H9 (cell line): ENCODE data around the gene ATP8A2. TPM values are rescaled to one million over a fixed set of nuclear protein-coding genes. Genes with fewer than 3 reads are reported as not detected.

Source experiments
- DNase-seq: peaks from one replicate; pipeline ENCODE4 v3.0.0-alpha.2; 2017
- H2AFZ ChIP-seq: one replicate; pipeline ENCODE4 v1.6.1; 2013; ENCODE audit warnings: mild to moderate bottlenecking, low read length, control low read depth, moderate library complexity
- H2AK5ac ChIP-seq: 2 replicates; pipeline ENCODE4 v1.6.1; 2013; ENCODE audit warnings: low read length, control low read depth, mixed read lengths; ENCODE audit not compliant: insufficient read length
- H2BK120ac ChIP-seq: one replicate; pipeline ENCODE4 v1.6.1; 2013; ENCODE audit warnings: low read depth, mild to moderate bottlenecking, low read length, control low read depth, inconsistent platforms; ENCODE audit not compliant: poor library complexity, severe bottlenecking
- H2BK12ac ChIP-seq: 2 replicates; pipeline ENCODE4 v1.6.1; 2013; ENCODE audit warnings: low read length, control low read depth, mixed read lengths, low read depth; ENCODE audit not compliant: insufficient read length
- H2BK15ac ChIP-seq: 2 replicates; pipeline ENCODE4 v1.6.1; 2013; ENCODE audit warnings: low read depth, low read length, control low read depth
- H2BK20ac ChIP-seq: one replicate; pipeline ENCODE4 v1.6.1; 2013; ENCODE audit warnings: low read depth, mild to moderate bottlenecking, low read length, control low read depth, inconsistent platforms; ENCODE audit not compliant: poor library complexity, severe bottlenecking
- H2BK5ac ChIP-seq: 2 replicates; pipeline ENCODE4 v1.6.1; 2013; ENCODE audit warnings: low read length, control low read depth, mixed read lengths; ENCODE audit not compliant: insufficient read length
- H3K14ac ChIP-seq: 2 replicates; pipeline ENCODE4 v1.6.1; 2013; ENCODE audit warnings: low read length, control low read depth; ENCODE audit not compliant: insufficient read depth
- H3K18ac ChIP-seq: 2 replicates; pipeline ENCODE4 v1.6.1; 2013; ENCODE audit warnings: low read depth, mild to moderate bottlenecking, mixed read lengths, low read length, control low read depth; ENCODE audit not compliant: insufficient read length
- H3K23ac ChIP-seq: 2 replicates; pipeline ENCODE4 v1.6.1; 2013; ENCODE audit warnings: low read length, control low read depth, mixed read lengths, low read depth; ENCODE audit not compliant: insufficient read length
- H3K23me2 ChIP-seq: 2 replicates; pipeline ENCODE4 v1.6.1; 2013; ENCODE audit warnings: low read depth, mild to moderate bottlenecking, mixed read lengths, low read length, control low read depth; ENCODE audit not compliant: insufficient read length, poor library complexity, severe bottlenecking
- H3K27ac ChIP-seq: 2 replicates; pipeline ENCODE4 v1.5.1; 2013; ENCODE audit warnings: low read length, control low read depth, mixed read lengths, low read depth; ENCODE audit not compliant: insufficient read length
- H3K27me3 ChIP-seq: 2 replicates; pipeline ENCODE4 v1.6.1; 2013; ENCODE audit warnings: low read length, control low read depth, inconsistent platforms; ENCODE audit not compliant: insufficient read depth
- H3K4ac ChIP-seq: 2 replicates; pipeline ENCODE4 v1.6.1; 2013; ENCODE audit warnings: low read depth, mild to moderate bottlenecking, control low read depth, inconsistent platforms, low read length, moderate library complexity
- H3K4me1 ChIP-seq: 2 replicates; pipeline ENCODE4 v1.6.1; 2013; ENCODE audit warnings: low read length, control low read depth, inconsistent platforms; ENCODE audit not compliant: insufficient read depth
- H3K4me2 ChIP-seq: 2 replicates; pipeline ENCODE4 v1.6.1; 2013; ENCODE audit warnings: low read length, control low read depth, mixed read lengths; ENCODE audit not compliant: insufficient read length, insufficient read depth
- H3K56ac ChIP-seq: 2 replicates; pipeline ENCODE4 v1.6.1; 2013; ENCODE audit warnings: low read depth, mild to moderate bottlenecking, mixed read lengths, low read length, control low read depth; ENCODE audit not compliant: insufficient read length
- H3K79me1 ChIP-seq: 2 replicates; pipeline ENCODE4 v1.6.1; 2013; ENCODE audit warnings: low read depth, mild to moderate bottlenecking, moderate library complexity, low read length, control low read depth, inconsistent platforms; ENCODE audit not compliant: insufficient read depth, poor library complexity, severe bottlenecking
- H3K79me2 ChIP-seq: 2 replicates; pipeline ENCODE4 v1.6.1; 2013; ENCODE audit warnings: low read length, control low read depth, inconsistent platforms; ENCODE audit not compliant: insufficient read depth
- H3K9ac ChIP-seq: 2 replicates; pipeline ENCODE4 v1.6.1; 2013; ENCODE audit warnings: low read length, control low read depth, mixed read lengths; ENCODE audit not compliant: insufficient read length; ENCODE audit errors: extremely low read depth
- H3K9me3 ChIP-seq: one replicate; pipeline ENCODE4 v1.6.1; 2013; ENCODE audit warnings: low read depth, low read length, inconsistent platforms; ENCODE audit not compliant: control insufficient read depth
- H3T11ph ChIP-seq: one replicate; pipeline ENCODE4 v1.6.1; 2013; ENCODE audit warnings: mild to moderate bottlenecking, low read length, control low read depth, inconsistent platforms
- H4K20me1 ChIP-seq: one replicate; pipeline ENCODE4 v1.6.1; 2013; ENCODE audit not compliant: control insufficient read depth, insufficient read length, insufficient read depth
- H4K5ac ChIP-seq: 2 replicates; pipeline ENCODE4 v1.6.1; 2013; ENCODE audit warnings: low read depth, mild to moderate bottlenecking, mixed read lengths, low read length, control low read depth; ENCODE audit not compliant: insufficient read length
- H4K8ac ChIP-seq: replicated peaks from 2 replicates; pipeline ENCODE4 v1.6.1; 2013; ENCODE audit warnings: low read length, control low read depth, mixed read lengths, low read depth; ENCODE audit not compliant: insufficient read length
- H4K91ac ChIP-seq: 2 replicates; pipeline ENCODE4 v1.6.1; 2013; ENCODE audit warnings: low read depth, mild to moderate bottlenecking, moderate library complexity, mixed read lengths, low read length, control low read depth; ENCODE audit not compliant: insufficient read length
- H3K27ac Mint-ChIP-seq, 3 experiments: 2 replicates in 2 of 3; 3 replicates in 1 of 3; pipeline ENCODE4 v1.8.0; 2020 to 2021; ENCODE audit warnings: mixed read lengths in 3 of 3, mild to moderate bottlenecking in 1 of 3, moderate library complexity in 1 of 3
- H3K27me3 Mint-ChIP-seq: 2 replicates; pipeline ENCODE4 v1.8.0; 2021; ENCODE audit warnings: low read depth, mild to moderate bottlenecking, moderate library complexity, mixed read lengths
- H3K36me3 Mint-ChIP-seq, 3 experiments: 2 replicates in 2 of 3; 3 replicates in 1 of 3; pipeline ENCODE4 v1.8.0; 2020 to 2021; ENCODE audit warnings: low read depth in 3 of 3, mixed read lengths in 3 of 3; ENCODE audit not compliant: insufficient read depth in 1 of 3
- H3K4me1 Mint-ChIP-seq, 2 experiments: 2 replicates each; pipeline ENCODE4 v1.8.0; 2020; ENCODE audit warnings: mixed read lengths in 2 of 2
- H3K4me3 Mint-ChIP-seq, 2 experiments: 2 replicates in 1 of 2; 3 replicates in 1 of 2; pipeline ENCODE4 v1.8.0; 2020 to 2021; ENCODE audit warnings: mild to moderate bottlenecking in 2 of 2, mixed read lengths in 2 of 2, moderate library complexity in 1 of 2
- H3K9me3 Mint-ChIP-seq, 2 experiments: 2 replicates in 1 of 2; 3 replicates in 1 of 2; pipeline ENCODE4 v1.8.0; 2020; ENCODE audit warnings: mild to moderate bottlenecking in 2 of 2, mixed read lengths in 2 of 2, moderate library complexity in 1 of 2
- WGBS: extraction: QIAGEN DNeasy Blood & Tissue Kit; methylation state at CpG from one replicate; pipeline ENCODE4 v1.1.7; 2013; ENCODE audit warnings: missing lambda C conversion rate, low lambda C conversion rate, mixed read lengths; ENCODE audit not compliant: insufficient read length; ENCODE audit errors: extremely low coverage; 5-methylcytosine and 5-hydroxymethylcytosine counted together
- total RNA-seq: library from RNA; stranded (reverse); gene quantifications from 2 replicates; pipeline ENCODE4 v1.2.1, GENCODE V29; 2021
- TF ChIP-seq, protein P1 (sequence below): fragments of 200-600 bp; sonication (generic); conservative IDR thresholded peaks from 3 replicates; pipeline ENCODE4 v1.8.0; 2021; ENCODE audit warnings: antibody characterized with exemption, mild to moderate bottlenecking

Gene ATP8A2
- total RNA-seq, 1 experiment from 2014 or later, result 18.2 TPM

DNA sequence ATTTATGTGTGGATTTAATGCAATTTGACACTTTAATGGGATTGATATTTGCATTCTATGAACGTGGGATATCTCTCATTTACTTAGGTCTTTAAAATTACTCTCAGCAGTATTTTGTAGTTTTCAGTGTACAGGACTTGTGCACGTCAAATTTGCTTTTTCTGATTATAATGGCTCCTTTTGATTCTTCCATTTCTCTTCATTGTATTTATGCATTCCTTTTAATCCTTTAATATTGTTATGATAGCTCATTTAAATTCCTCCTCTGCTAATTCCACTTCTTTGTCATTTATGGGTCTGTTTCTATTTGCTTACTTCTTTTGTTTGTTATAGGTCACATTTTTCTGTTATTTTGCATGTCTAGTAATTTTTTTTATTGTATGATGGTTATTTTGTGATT is 226.6 kb downstream of the ATP8A2 start:
- H4K8ac ChIP-seq, result no peak overlapping the region
- no peak overlapping the region for H3K56ac ChIP-seq
- no peak overlapping the region for H2AFZ ChIP-seq
- H3K4me3 Mint-ChIP-seq, result no peak overlapping the region
- H3K18ac ChIP-seq, result no peak overlapping the region
- peaks cover 2% of the 10 kb centered on the region; the same call in 1 of the 2 replicates for H3K4me1 ChIP-seq
- no peaks in the 10 kb centered on the region for H3K79me1 ChIP-seq
- no peak overlapping the region for H2BK5ac ChIP-seq
- no peak overlapping the region for H3K27ac Mint-ChIP-seq
- no peak overlapping the region for H2BK20ac ChIP-seq
- no peak for DNase-seq
- no peak overlapping the region for H2AK5ac ChIP-seq
- H3K23ac ChIP-seq, result no peak overlapping the region
- H3K23me2 ChIP-seq, result no peaks in the 10 kb centered on the region
- peaks cover 20% of the 10 kb centered on the region in 2 experiments for H3K4me1 Mint-ChIP-seq
- no peak overlapping the region for H2BK12ac ChIP-seq
- H3K4ac ChIP-seq, result no peak overlapping the region
- H3T11ph ChIP-seq, result no peak overlapping the region
- no peak overlapping the region for H3K4me2 ChIP-seq
- no peaks in the 10 kb centered on the region for H3K9me3 ChIP-seq
- no peak overlapping the region for H2BK15ac ChIP-seq
- H3K9me3 Mint-ChIP-seq, result no peaks in the 10 kb centered on the region; a peak in 1 of 5 replicates
- H3K14ac ChIP-seq, result no peak overlapping the region
- H2BK120ac ChIP-seq, result no peak overlapping the region
- no peaks in the 10 kb centered on the region for H4K20me1 ChIP-seq
- WGBS, result no CpG with 5 or more reads among the region's 2 CpGs
- H3K27me3 ChIP-seq, result no peaks in the 10 kb centered on the region
- H4K91ac ChIP-seq, result no peak overlapping the region
- H3K27me3 Mint-ChIP-seq, result no peaks in the 10 kb centered on the region
- no peaks in the 10 kb centered on the region for H3K79me2 ChIP-seq
- no peak overlapping the region for H3K27ac ChIP-seq
- peaks cover 0 to 4% (median 0%) of the 10 kb centered on the region in 3 experiments; a peak in 1 of 7 replicates for H3K36me3 Mint-ChIP-seq
- TF ChIP-seq, protein P1, sequence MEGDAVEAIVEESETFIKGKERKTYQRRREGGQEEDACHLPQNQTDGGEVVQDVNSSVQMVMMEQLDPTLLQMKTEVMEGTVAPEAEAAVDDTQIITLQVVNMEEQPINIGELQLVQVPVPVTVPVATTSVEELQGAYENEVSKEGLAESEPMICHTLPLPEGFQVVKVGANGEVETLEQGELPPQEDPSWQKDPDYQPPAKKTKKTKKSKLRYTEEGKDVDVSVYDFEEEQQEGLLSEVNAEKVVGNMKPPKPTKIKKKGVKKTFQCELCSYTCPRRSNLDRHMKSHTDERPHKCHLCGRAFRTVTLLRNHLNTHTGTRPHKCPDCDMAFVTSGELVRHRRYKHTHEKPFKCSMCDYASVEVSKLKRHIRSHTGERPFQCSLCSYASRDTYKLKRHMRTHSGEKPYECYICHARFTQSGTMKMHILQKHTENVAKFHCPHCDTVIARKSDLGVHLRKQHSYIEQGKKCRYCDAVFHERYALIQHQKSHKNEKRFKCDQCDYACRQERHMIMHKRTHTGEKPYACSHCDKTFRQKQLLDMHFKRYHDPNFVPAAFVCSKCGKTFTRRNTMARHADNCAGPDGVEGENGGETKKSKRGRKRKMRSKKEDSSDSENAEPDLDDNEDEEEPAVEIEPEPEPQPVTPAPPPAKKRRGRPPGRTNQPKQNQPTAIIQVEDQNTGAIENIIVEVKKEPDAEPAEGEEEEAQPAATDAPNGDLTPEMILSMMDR, result no peak
- H3K9ac ChIP-seq, result no peak overlapping the region
- no peak overlapping the region for H4K5ac ChIP-seq
